ENCODE data around the gene STARD6. TPM values are rescaled to one million over a fixed set of nuclear protein-coding genes. Genes with fewer than 3 reads are reported as not detected.

Gene STARD6
- total RNA-seq, 1 experiment from 2014 or later, result not detected

DNA sequence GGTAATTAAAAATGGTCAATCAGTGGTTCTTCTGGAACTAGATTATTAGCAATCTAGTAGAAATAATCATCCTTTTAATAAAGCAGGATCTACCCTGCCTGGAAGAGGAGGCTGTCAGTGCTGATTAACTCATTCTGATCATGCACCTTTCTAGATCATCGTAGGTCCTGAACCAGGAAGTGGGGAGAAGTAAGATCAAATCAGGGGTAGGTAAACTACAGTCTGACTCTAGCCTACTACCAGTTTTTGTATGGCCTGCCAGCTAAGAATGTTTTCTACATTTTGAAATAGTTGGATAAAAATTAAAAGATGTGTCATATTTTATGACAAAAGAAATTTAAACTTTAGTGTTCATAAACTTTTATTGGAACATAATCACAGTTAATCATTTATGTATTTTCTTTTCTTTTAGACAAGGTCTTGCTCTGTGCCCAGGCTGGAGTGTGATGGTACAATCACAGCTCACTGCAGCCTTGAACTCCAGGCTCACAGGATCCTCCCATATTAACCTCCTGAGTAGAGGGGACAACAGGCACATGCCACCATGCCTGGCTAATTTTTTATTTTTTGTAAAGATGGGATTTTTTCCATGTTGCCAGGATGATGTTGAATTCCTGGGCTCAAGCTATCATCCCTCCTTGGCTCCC lies 36.1 kb upstream of the STARD6 start:
- no TSS peak for BruUV-seq (replicated peaks)
- no peaks in the 10 kb centered on the region for H3K9me3 Mint-ChIP-seq (ENCODE audit: unreplicated experiment)
- H3K27me3 Mint-ChIP-seq (ENCODE audit: insufficient read depth, unreplicated experiment), result no peaks in the 10 kb centered on the region
- TF ChIP-seq, protein P1, sequence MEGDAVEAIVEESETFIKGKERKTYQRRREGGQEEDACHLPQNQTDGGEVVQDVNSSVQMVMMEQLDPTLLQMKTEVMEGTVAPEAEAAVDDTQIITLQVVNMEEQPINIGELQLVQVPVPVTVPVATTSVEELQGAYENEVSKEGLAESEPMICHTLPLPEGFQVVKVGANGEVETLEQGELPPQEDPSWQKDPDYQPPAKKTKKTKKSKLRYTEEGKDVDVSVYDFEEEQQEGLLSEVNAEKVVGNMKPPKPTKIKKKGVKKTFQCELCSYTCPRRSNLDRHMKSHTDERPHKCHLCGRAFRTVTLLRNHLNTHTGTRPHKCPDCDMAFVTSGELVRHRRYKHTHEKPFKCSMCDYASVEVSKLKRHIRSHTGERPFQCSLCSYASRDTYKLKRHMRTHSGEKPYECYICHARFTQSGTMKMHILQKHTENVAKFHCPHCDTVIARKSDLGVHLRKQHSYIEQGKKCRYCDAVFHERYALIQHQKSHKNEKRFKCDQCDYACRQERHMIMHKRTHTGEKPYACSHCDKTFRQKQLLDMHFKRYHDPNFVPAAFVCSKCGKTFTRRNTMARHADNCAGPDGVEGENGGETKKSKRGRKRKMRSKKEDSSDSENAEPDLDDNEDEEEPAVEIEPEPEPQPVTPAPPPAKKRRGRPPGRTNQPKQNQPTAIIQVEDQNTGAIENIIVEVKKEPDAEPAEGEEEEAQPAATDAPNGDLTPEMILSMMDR (IDR thresholded peaks at IDR 0.05; ENCODE audit: unreplicated experiment), result no peak
- no peak overlapping the region for H3K4me3 Mint-ChIP-seq (ENCODE audit: unreplicated experiment)
- peaks cover 4% of the 10 kb centered on the region for H3K4me1 Mint-ChIP-seq (ENCODE audit: insufficient read depth, unreplicated experiment)
- no peak overlapping the region for H3K27ac Mint-ChIP-seq (ENCODE audit: low read depth, unreplicated experiment)
- POLR2A ChIA-PET, result no interaction called here
- CTCF ChIA-PET, result interaction anchor here (0.6 to 2.2 kb wide), 6 partner anchors 36 to 706 kb away, joined by 3 to 9 read pairs (median 3); partner anchors contain the start of genes C18orf54 and STARD6
- no peak for DNase-seq (ENCODE audit: unreplicated experiment)
- intact Hi-C loops (cut with micrococcal nuclease), result loop anchor here (2.0 kb wide), 1 partner anchor 253 kb away; no protein-coding TSS in a partner anchor
- H3K36me3 Mint-ChIP-seq (ENCODE audit: insufficient read depth, unreplicated experiment), result no peaks in the 10 kb centered on the region

DNA sequence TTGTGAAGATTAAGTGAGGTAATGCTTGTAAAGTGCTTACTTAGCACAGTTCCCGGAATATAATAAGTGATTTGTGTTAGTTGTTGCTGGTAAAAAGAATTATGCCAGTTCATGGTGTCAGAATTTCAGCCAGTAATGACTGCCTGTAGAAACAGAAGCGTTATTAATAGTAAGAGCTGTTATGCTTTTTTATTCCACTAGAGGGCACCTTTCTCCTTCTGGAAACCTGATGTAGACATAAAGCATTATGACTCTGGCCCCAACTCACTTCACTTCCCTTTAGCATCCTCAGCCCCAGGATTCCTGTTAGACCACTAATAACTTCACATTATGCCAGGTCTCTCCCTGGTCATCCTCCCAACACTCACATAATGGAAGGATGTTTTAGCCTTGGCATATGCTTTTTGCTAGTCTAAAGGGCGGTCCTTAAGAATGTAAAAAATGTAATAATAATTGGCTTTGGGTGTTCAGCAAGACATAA lies 34.9 kb upstream of the STARD6 start:
- peak; percentile 71 for DNase-seq (ENCODE audit: unreplicated experiment)
- Mint-ChIP-seq H3K4me3 (ENCODE audit: unreplicated experiment) (no peak overlapping the region), H3K4me1 (ENCODE audit: insufficient read depth, unreplicated experiment) (peaks cover 13% of the 10 kb centered on the region), H3K27ac (ENCODE audit: low read depth, unreplicated experiment) (no peak overlapping the region), H3K9me3 (ENCODE audit: unreplicated experiment) (no peaks in the 10 kb centered on the region), H3K36me3 (ENCODE audit: insufficient read depth, unreplicated experiment) (no peaks in the 10 kb centered on the region), H3K27me3 (ENCODE audit: insufficient read depth, unreplicated experiment) (no peaks in the 10 kb centered on the region)
- ChIA-PET POLR2A (interaction anchor here (0.8 to 1.2 kb wide), 4 partner anchors 29 to 278 kb away, joined by 3 to 7 read pairs (median 3); partner anchors contain the start of genes C18orf54 and STARD6), CTCF (interaction anchor here (0.6 to 2.2 kb wide), 16 partner anchors 11 to 591 kb away, joined by 3 to 9 read pairs (median 4); no protein-coding TSS in a partner anchor)
- intact Hi-C loops (cut with micrococcal nuclease), result loop anchor here (1.0 to 2.0 kb wide), 3 partner anchors 35 to 279 kb away; partner anchors contain the start of genes C18orf54 and STARD6
- BruUV-seq (replicated peaks), result no TSS peak
- TF ChIP-seq, protein P1 (IDR thresholded peaks at IDR 0.05; ENCODE audit: unreplicated experiment), result peak; percentile 63

DNA sequence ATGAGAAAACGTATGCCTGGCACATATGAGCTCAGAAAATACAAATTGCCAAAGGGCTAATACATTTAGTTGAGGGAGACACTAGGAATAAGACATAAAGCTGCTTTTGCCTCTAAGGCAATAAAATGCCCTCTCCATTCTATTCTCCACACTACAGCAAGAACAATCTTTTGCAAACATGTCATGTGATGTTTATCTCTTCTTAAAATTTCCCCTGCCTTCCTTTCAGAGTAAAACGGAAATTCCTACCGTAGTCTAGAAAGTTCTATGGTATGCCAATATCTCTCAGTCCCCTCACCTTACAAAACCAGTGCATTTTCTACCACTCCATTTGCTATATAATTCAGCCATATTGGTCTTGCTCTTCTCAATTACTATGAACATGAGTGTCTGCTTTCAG lies 33.2 kb upstream of the STARD6 start:
- TF ChIP-seq, protein P1 (IDR thresholded peaks at IDR 0.05; ENCODE audit: unreplicated experiment), result no peak
- POLR2A ChIA-PET, result interaction anchor here (0.6 kb wide), 1 partner anchor 252 kb away, joined by 3 read pairs; no protein-coding TSS in a partner anchor
- no TSS peak for BruUV-seq (replicated peaks)
- Mint-ChIP-seq H3K27ac (ENCODE audit: low read depth, unreplicated experiment) (no peak overlapping the region), H3K36me3 (ENCODE audit: insufficient read depth, unreplicated experiment) (no peaks in the 10 kb centered on the region), H3K4me1 (ENCODE audit: insufficient read depth, unreplicated experiment) (peaks cover 13% of the 10 kb centered on the region), H3K27me3 (ENCODE audit: insufficient read depth, unreplicated experiment) (no peaks in the 10 kb centered on the region), H3K9me3 (ENCODE audit: unreplicated experiment) (no peaks in the 10 kb centered on the region), H3K4me3 (ENCODE audit: unreplicated experiment) (no peak overlapping the region)
- DNase-seq (ENCODE audit: unreplicated experiment), result no peak
- intact Hi-C loops (cut with micrococcal nuclease), result no loop called here
- CTCF ChIA-PET, result interaction anchor here (0.6 to 1.9 kb wide), 5 partner anchors 33 to 281 kb away, joined by 4 to 5 read pairs (median 4); partner anchors contain the start of genes C18orf54 and STARD6

DNA sequence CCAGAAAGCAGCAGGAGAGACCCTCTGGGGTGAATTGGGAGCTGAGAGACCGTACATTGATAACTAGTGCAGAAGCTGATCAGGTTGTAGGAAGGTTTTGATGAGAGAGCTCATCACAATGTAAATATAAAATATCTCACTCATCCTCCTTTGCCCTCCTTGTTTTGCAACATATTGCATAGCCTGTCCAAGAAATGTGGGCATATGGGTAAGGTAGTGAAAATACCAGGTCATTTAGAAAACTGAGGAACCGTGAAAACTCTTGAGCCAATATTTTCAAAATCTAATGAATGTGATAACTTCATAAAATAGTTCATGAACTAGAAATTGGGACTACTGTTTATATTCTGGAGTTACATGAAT lies 31.5 kb upstream of the STARD6 start:
- POLR2A ChIA-PET, result interaction anchor here (0.9 to 1.5 kb wide), 2 partner anchors 15 to 26 kb away, joined by 3 read pairs; no protein-coding TSS in a partner anchor
- TF ChIP-seq, protein P1 (IDR thresholded peaks at IDR 0.05; ENCODE audit: unreplicated experiment), result no peak
- CTCF ChIA-PET, result interaction anchor here (0.6 to 1.0 kb wide), 3 partner anchors 55 to 752 kb away, joined by 4 read pairs; no protein-coding TSS in a partner anchor
- H3K27me3 Mint-ChIP-seq (ENCODE audit: insufficient read depth, unreplicated experiment), result no peaks in the 10 kb centered on the region
- H3K36me3 Mint-ChIP-seq (ENCODE audit: insufficient read depth, unreplicated experiment), result no peaks in the 10 kb centered on the region
- H3K4me1 Mint-ChIP-seq (ENCODE audit: insufficient read depth, unreplicated experiment), result peaks cover 13% of the 10 kb centered on the region
- peak overlapping the region; percentile 89 for H3K27ac Mint-ChIP-seq (ENCODE audit: low read depth, unreplicated experiment)
- no peak for DNase-seq (ENCODE audit: unreplicated experiment)
- peak overlapping the region; percentile 47 for H3K4me3 Mint-ChIP-seq (ENCODE audit: unreplicated experiment)
- intact Hi-C loops (cut with micrococcal nuclease), result loop anchor here (2.0 kb wide), 2 partner anchors 30 to 164 kb away; partner anchors contain the start of gene MBD2
- no peaks in the 10 kb centered on the region for H3K9me3 Mint-ChIP-seq (ENCODE audit: unreplicated experiment)
- no TSS peak for BruUV-seq (replicated peaks)
